OCI-LY7 (cell line): ENCODE data around the gene THAP3. TPM values are rescaled to one million over a fixed set of nuclear protein-coding genes. Genes with fewer than 3 reads are reported as not detected.

Experiments used
- BruUV-seq: library from RNA; stranded (reverse); fragments of 400-500 nt; replicated peaks from 2 replicates; lab custom pipeline; 2021; lab: Mats Ljungman, UMichigan
- CTCF ChIA-PET: fragments of 300-600 bp; sonication (Branson Sonifier 250); formaldehyde crosslinking; loops from one replicate; lab custom pipeline; 2022; ENCODE audit warnings: antibody characterized with exemption; ENCODE audit not compliant: unreplicated experiment; lab: Charles Lee
- POLR2A ChIA-PET: fragments of 300-600 bp; sonication (Branson Sonifier 250); formaldehyde crosslinking; loops from one replicate; lab custom pipeline; 2022; ENCODE audit warnings: antibody characterized with exemption; lab: Charles Lee
- DNase-seq: peaks from one replicate; pipeline ENCODE4 v3.0.0-alpha.2; 2015; ENCODE audit warnings: low spot score
- H2AFZ ChIP-seq: fragments of 200-600 bp; sonication (generic), shearing (Covaris generic); 2 replicates; pipeline ENCODE4 v1.6.1; 2014; ENCODE audit warnings: mild to moderate bottlenecking, antibody characterized with exemption, low read length, moderate library complexity
- H3K27ac ChIP-seq: fragments of 200-600 bp; sonication (generic); 2 replicates; pipeline ENCODE4 v1.5.1; 2014; ENCODE audit warnings: mixed run types, low read depth, mild to moderate bottlenecking, moderate library complexity, low read length, inconsistent platforms; ENCODE audit not compliant: poor library complexity, severe bottlenecking
- H3K36me3 ChIP-seq: fragments of 200-600 bp; sonication (generic); 2 replicates; pipeline ENCODE4 v1.6.1; 2014; ENCODE audit warnings: mild to moderate bottlenecking, antibody characterized with exemption, low read length, moderate library complexity, mixed read lengths; ENCODE audit not compliant: insufficient read depth
- H3K4me1 ChIP-seq: fragments of 200-600 bp; sonication (generic); 2 replicates; pipeline ENCODE4 v1.5.1; 2014; ENCODE audit warnings: mild to moderate bottlenecking, low read length; ENCODE audit not compliant: insufficient read depth, poor library complexity, severe bottlenecking
- H3K4me2 ChIP-seq: fragments of 200-600 bp; sonication (generic); 2 replicates; pipeline ENCODE4 v1.6.1; 2014; ENCODE audit warnings: mild to moderate bottlenecking, low read length
- H3K4me3 ChIP-seq: fragments of 200-600 bp; sonication (generic); 2 replicates; pipeline ENCODE4 v1.5.1; 2014; ENCODE audit warnings: mild to moderate bottlenecking, low read depth, low read length; ENCODE audit not compliant: poor library complexity, severe bottlenecking
- H3K79me2 ChIP-seq: fragments of 200-600 bp; sonication (generic); 2 replicates; pipeline ENCODE4 v1.6.1; 2016; ENCODE audit warnings: low read depth, mild to moderate bottlenecking, low read length, moderate library complexity, mixed read lengths; ENCODE audit not compliant: insufficient read depth
- H3K9me2 ChIP-seq: fragments of 200-600 bp; sonication (generic); 2 replicates; pipeline ENCODE4 v1.6.1; 2016; ENCODE audit warnings: mild to moderate bottlenecking, low read length, mixed read lengths; ENCODE audit not compliant: insufficient read depth
- H3K9me3 ChIP-seq: fragments of 200-600 bp; sonication (generic); 2 replicates; pipeline ENCODE4 v1.6.1; 2014; ENCODE audit warnings: mild to moderate bottlenecking, mixed run types, low read length, mixed read lengths
- H4K20me1 ChIP-seq: fragments of 200-600 bp; sonication (generic); 2 replicates; pipeline ENCODE4 v1.6.1; 2014; ENCODE audit warnings: mild to moderate bottlenecking, antibody characterized with exemption, low read length, moderate library complexity, mixed read lengths; ENCODE audit not compliant: insufficient read depth
- EZH2phosphoT487 ChIP-seq: fragments of 200-600 bp; sonication (generic); IDR thresholded peaks from 2 replicates; pipeline ENCODE4 v1.6.1; 2018; ENCODE audit warnings: low read depth, borderline replicate concordance, mild to moderate bottlenecking, mixed run types, antibody characterized with exemption, low read length, moderate library complexity, mixed read lengths
- intact Hi-C: fragments of 100-400 bp; cut with micrococcal nuclease; formaldehyde crosslinking; loops from one replicate; pipeline ENCODE4 v1.10.0; 2022; ENCODE audit not compliant: unreplicated experiment
- total RNA-seq, 2 experiments: library from RNA; depleted of rRNA in 1 of 2; stranded (reverse); fragments of >200 nt in 1 of 2; shearing (Covaris generic) in 1 of 2; gene quantifications; 2 replicates each; pipeline ENCODE4 v1.2.3, GENCODE V29; 2014 to 2022
- TF ChIP-seq, protein P1 (sequence below): fragments of 200-600 bp; sonication (generic); conservative IDR thresholded peaks from 2 replicates; pipeline ENCODE4 v1.5.1; 2014; ENCODE audit warnings: mild to moderate bottlenecking, antibody characterized with exemption, low read length, moderate library complexity, mixed read lengths

THAP3 gene
- total RNA-seq, 2 experiments from 2014 or later = 17.2 to 22.4 TPM

DNA sequence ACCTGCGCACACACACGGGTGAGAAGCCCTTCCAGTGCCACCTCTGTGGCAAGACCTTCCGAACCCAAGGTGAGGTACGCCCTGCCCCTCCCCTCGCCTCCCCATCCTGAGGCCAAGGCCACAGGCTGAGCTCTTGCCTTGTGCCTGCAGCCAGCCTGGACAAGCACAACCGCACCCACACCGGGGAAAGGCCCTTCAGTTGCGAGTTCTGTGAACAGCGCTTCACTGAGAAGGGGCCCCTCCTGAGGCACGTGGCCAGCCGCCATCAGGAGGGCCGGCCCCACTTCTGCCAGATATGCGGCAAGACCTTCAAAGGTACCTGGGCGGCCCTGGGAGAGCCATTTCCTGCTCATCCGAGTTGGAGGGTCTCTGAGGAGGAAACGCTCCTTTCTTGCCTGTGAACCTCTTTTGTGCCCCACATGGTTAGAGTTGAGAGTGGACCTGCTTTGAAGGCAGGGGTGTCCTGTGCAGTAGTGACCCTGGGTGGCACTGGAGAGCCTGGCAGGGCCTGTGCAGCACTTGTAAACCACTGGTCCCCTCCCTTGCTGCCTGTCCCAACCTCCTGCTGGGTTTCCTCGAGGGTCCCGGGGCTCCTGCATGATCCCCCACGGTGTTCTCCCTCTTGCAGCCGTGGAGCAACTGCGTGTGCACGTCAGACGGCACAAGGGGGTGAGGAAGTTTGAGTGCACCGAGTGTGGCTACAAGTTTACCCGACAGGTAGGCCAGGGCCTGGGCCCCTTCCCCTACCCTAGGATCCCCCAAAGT is 36.4 kb upstream of the THAP3 start:
- no peak for DNase-seq
- Histone ChIP-seq H4K20me1 (no peaks in the 10 kb centered on the region), H3K4me1 (peaks cover 10% of the 10 kb centered on the region), H2AFZ (no peak overlapping the region), H3K9me3 (no peaks in the 10 kb centered on the region), H3K79me2 (no peaks in the 10 kb centered on the region), H3K4me2 (no peak overlapping the region), H3K9me2 (no peaks in the 10 kb centered on the region), H3K4me3 (no peak overlapping the region), H3K27ac (peak overlapping the region; percentile 10), H3K36me3 (peaks cover 42% of the 10 kb centered on the region)
- CTCF ChIA-PET = interaction anchor here (1.4 kb wide), 1 partner anchor 12 kb away, joined by 4 read pairs; no protein-coding TSS in a partner anchor
- TSS peak; percentile 63 for BruUV-seq
- intact Hi-C loops = no loop called here
- POLR2A ChIA-PET = interaction anchor here (0.6 to 1.4 kb wide), 2 partner anchors 10 to 12 kb away, joined by 3 to 4 read pairs; no protein-coding TSS in a partner anchor
- TF ChIP-seq, protein P1, sequence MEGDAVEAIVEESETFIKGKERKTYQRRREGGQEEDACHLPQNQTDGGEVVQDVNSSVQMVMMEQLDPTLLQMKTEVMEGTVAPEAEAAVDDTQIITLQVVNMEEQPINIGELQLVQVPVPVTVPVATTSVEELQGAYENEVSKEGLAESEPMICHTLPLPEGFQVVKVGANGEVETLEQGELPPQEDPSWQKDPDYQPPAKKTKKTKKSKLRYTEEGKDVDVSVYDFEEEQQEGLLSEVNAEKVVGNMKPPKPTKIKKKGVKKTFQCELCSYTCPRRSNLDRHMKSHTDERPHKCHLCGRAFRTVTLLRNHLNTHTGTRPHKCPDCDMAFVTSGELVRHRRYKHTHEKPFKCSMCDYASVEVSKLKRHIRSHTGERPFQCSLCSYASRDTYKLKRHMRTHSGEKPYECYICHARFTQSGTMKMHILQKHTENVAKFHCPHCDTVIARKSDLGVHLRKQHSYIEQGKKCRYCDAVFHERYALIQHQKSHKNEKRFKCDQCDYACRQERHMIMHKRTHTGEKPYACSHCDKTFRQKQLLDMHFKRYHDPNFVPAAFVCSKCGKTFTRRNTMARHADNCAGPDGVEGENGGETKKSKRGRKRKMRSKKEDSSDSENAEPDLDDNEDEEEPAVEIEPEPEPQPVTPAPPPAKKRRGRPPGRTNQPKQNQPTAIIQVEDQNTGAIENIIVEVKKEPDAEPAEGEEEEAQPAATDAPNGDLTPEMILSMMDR = no peak
- TF ChIP-seq EZH2phosphoT487 = no peak

DNA sequence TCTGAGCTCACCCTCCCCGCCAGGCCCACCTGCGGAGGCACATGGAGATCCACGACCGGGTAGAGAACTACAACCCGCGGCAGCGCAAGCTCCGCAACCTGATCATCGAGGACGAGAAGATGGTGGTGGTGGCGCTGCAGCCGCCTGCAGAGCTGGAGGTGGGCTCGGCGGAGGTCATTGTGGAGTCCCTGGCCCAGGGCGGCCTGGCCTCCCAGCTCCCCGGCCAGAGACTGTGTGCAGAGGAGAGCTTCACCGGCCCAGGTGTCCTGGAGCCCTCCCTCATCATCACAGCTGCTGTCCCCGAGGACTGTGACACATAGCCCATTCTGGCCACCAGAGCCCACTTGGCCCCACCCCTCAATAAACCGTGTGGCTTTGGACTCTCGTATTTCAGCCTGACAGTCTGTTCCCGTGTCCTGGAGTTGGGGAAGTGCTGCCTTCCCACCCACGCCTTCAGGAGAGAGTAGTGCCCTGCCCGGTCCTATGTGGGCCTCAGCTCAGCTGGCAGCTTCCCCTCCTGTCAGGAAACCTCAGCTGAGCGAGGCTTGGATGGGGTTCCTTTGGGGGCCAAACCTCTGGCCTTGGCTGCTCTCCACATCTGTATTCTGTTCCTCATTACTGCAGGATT is 35.7 kb upstream of the THAP3 start:
- Histone ChIP-seq H3K9me3 (no peaks in the 10 kb centered on the region), H2AFZ (no peak overlapping the region), H3K79me2 (no peaks in the 10 kb centered on the region), H3K36me3 (peaks cover 49% of the 10 kb centered on the region), H3K27ac (no peak overlapping the region), H3K4me2 (no peak overlapping the region), H3K4me3 (no peak overlapping the region), H4K20me1 (no peaks in the 10 kb centered on the region), H3K9me2 (no peaks in the 10 kb centered on the region), H3K4me1 (peaks cover 10% of the 10 kb centered on the region)
- TF ChIP-seq EZH2phosphoT487 = no peak
- ChIA-PET POLR2A (interaction anchor here (1.4 to 2.3 kb wide), 2 partner anchors 9 to 11 kb away, joined by 4 to 7 read pairs; partner anchors contain the start of gene ZBTB48), CTCF (no interaction called here)
- intact Hi-C loops = no loop called here
- BruUV-seq = no TSS peak
- DNase-seq = no peak

DNA sequence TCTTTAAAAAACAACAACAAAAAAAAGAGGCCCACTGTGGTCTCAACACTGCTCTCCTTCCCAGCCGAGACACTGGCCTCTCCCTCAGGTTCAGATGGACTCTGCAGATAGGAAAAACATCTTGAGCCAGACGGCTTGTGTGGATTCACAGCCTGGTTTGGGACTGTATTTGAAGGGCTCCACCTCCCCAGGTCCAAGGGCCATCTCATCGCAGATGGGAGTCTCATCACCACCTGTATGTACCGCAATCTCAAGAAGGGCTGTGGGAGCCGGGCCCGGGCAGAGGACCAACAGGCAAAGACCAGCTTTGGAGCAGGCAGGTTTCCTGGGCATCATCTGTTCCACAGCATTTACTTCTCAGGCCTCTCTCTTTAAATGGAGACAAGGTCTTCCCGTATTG is 34.6 kb upstream of the THAP3 start:
- Histone ChIP-seq H3K4me1 (peaks cover 10% of the 10 kb centered on the region), H3K79me2 (no peaks in the 10 kb centered on the region), H3K4me2 (no peak overlapping the region), H2AFZ (no peak overlapping the region), H3K4me3 (no peak overlapping the region), H4K20me1 (no peaks in the 10 kb centered on the region), H3K27ac (no peak overlapping the region), H3K9me2 (no peaks in the 10 kb centered on the region), H3K36me3 (peaks cover 52% of the 10 kb centered on the region), H3K9me3 (no peaks in the 10 kb centered on the region)
- intact Hi-C loops = no loop called here
- TF ChIP-seq, protein P1 = no peak
- TF ChIP-seq EZH2phosphoT487 = no peak
- CTCF ChIA-PET = no interaction called here
- POLR2A ChIA-PET = interaction anchor here (1.4 to 2.3 kb wide), 2 partner anchors 10 kb away, joined by 4 to 7 read pairs; partner anchors contain the start of gene ZBTB48
- BruUV-seq = no TSS peak
- no peak for DNase-seq
